Testis (tissue), 3 donors: ENCODE data around the gene CFAP65. TPM values are rescaled to one million over a fixed set of nuclear protein-coding genes. Genes with fewer than 3 reads are reported as not detected.

ENCODE experiments used
- DNase-seq: peaks from one replicate; pipeline ENCODE4 v3.0.0-alpha.2; 2019
- H3K27ac ChIP-seq, 2 donors: fragments of 200-600 bp; sonication (generic); one replicate each; pipeline ENCODE4 v1.5.1; 2019
- H3K27me3 ChIP-seq: fragments of 200-600 bp; sonication (generic); one replicate; pipeline ENCODE4 v1.5.1; 2019
- H3K36me3 ChIP-seq: fragments of 200-600 bp; sonication (generic); one replicate; pipeline ENCODE4 v1.5.1; 2017; ENCODE audit warnings: low read depth; ENCODE audit errors: missing control alignments
- H3K4me1 ChIP-seq: fragments of 200-600 bp; sonication (generic); one replicate; pipeline ENCODE4 v1.5.1; 2019
- H3K4me3 ChIP-seq, 2 donors: fragments of 200-600 bp; sonication (generic); one replicate each; pipeline ENCODE4 v1.5.1; 2017 to 2019
- H3K9me3 ChIP-seq: fragments of 200-600 bp; sonication (generic); one replicate; pipeline ENCODE4 v1.5.1; 2017
- CTCF ChIP-seq, 3 experiments: fragments of 450-650 bp in 2 of 3; fragments of 200-600 bp in 1 of 3; sonication (generic) in 1 of 3; IDR thresholded peaks; one replicate each; pipeline ENCODE4 v1.5.1; 2016 to 2019; ENCODE audit warnings: antibody characterized with exemption in 3 of 3, mild to moderate bottlenecking in 2 of 3, moderate library complexity in 1 of 3
- POLR2A ChIP-seq: fragments of 450-650 bp; IDR thresholded peaks from one replicate; pipeline ENCODE4 v1.6.1; 2017; ENCODE audit warnings: antibody characterized with exemption, mild to moderate bottlenecking, moderate library complexity
- WGBS, 2 donors: methylation state at CpG; one replicate each; pipeline ENCODE4 v1.1.5; 2018; 5-methylcytosine and 5-hydroxymethylcytosine counted together
- intact Hi-C: fragments of 100-400 bp; cut with DNase I; formaldehyde crosslinking; loops from one replicate; pipeline ENCODE4 v1.15.1; 2023; ENCODE audit warnings: low total_unique reads
- polyA plus RNA-seq: library from polyadenylated mRNA; stranded (reverse); fragments of 350-450 nt; fragmentation: Illumina TruSeq; extraction: RNeasy Lipid Tissue Mini Kit (QIAGEN cat#74804); gene quantifications from one replicate; pipeline ENCODE4 v1.2.3, GENCODE V29; 2014; ENCODE audit warnings: low read depth, low replicate concordance; ENCODE audit not compliant: insufficient read depth
- total RNA-seq, 2 donors: library from RNA; depleted of rRNA; stranded (reverse); fragments of >200 nt; gene quantifications; one replicate each; pipeline ENCODE4 v1.2.3, GENCODE V29; 2016

The CFAP65 gene
- total and polyA plus RNA-seq, 3 donors from 2014 or later: 15.5 to 42.9 (median 23.7) TPM

- no peak for TF ChIP-seq POLR2A
- TF ChIP-seq CTCF (IDR thresholded peaks at IDR 0.05): no peak
- intact Hi-C loops: no loop called here
- WGBS, 2 donors: 2 to 3% methylated on average over 16 to 37 of the region's 42 CpGs
- no peaks in the 10 kb centered on the region for H3K4me1 ChIP-seq
- no peaks in the 10 kb centered on the region for H3K9me3 ChIP-seq
- DNase-seq: peak; percentile 84
- H3K27me3 ChIP-seq: no peaks in the 10 kb centered on the region
- no peaks in the 10 kb centered on the region for H3K36me3 ChIP-seq
- H3K27ac ChIP-seq: no peak overlapping the region
- peak overlapping the region in 1 of 2 donors; percentile 35 for H3K4me3 ChIP-seq
These were observed 78.3 kb downstream of the CFAP65 start for GRCh38 chr2:218962859-218963492.

DNA sequence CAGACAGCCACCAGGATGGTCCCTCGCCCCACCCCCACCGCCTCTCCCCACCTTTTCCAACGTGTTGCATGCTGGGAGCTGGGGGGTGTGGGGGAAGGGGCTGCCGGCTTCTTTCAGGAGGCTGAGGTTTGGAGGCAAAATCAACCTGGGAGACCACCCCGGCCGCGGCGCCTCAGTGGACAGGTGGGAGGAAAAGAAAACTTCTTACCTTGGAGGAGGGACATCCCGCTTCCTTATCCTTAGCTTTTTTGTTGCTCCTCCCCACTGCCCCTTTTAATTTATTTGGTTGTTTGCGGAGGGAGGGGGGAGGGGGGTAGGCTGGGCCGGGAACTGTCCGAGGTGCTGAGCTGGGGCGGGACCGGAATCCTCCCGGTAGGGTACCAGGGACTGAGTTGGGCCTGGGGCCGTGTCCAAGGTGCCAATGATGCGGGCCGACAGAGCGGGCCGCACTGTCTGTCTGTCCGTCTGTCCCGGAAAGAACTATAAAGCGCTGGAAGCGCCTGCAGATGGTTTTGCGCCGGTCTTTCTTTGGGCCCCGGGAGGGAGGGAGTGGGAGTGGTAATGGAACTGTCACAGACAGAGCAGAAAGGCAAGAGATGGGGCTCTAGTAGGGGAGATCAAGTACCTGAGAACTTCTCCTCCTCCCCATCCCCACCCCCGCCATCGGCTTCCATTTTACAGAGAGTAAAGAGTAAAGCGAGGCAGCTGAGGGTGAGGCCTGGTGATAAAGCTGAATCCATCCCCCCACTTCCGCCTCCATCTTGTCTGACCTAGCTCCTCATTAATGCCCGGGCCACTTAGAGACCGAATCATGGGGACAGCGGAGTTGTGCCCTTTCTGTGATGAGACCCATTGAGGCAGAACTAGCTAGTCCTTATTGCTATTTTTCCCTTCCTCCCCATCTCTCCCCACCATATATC, 79.4 kb downstream of the CFAP65 start:
- WGBS, 2 donors: 7 to 10% methylated on average over 33 to 34 of the region's 34 CpGs
- intact Hi-C loops: no loop called here

DNA sequence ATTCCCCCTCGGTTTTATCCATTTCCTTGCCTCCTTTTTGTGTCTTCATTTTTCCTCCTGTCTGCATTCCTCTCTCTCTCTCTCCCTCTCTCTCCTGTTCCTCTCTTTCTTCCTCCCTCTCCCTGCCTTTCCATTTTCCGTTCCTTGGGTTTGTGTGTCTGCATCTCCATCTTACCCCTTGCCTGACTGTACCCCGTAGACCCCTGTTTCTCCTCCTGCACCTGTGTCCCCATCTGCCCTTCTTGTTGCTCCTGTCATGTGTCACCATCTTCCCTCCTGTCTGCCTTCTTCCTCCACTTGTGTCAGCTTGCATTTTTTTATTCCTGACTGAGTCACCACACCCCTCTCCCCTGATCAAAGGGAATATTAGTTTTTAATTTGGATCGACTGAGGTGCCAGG, 80.1 kb downstream of the CFAP65 start:
- Histone ChIP-seq H3K9me3 (no peaks in the 10 kb centered on the region), H3K4me3 (no peak overlapping the region), H3K27me3 (no peaks in the 10 kb centered on the region), H3K36me3 (no peaks in the 10 kb centered on the region), H3K4me1 (no peaks in the 10 kb centered on the region), H3K27ac (no peak overlapping the region)
- 5 to 7% methylated on average over 4 of the region's 4 CpGs for WGBS, 2 donors
- intact Hi-C loops: no loop called here
- TF ChIP-seq CTCF (IDR thresholded peaks at IDR 0.05): no peak
- no peak for TF ChIP-seq POLR2A
- DNase-seq: no peak

More for the DNA sequence above, 79.4 kb downstream of the CFAP65 start:
- Histone ChIP-seq H3K9me3 (no peaks in the 10 kb centered on the region), H3K27me3 (no peaks in the 10 kb centered on the region), H3K36me3 (no peaks in the 10 kb centered on the region), H3K27ac (no peak overlapping the region), H3K4me1 (no peaks in the 10 kb centered on the region), H3K4me3 (no peak overlapping the region)
- no peak for TF ChIP-seq POLR2A
- no peak for TF ChIP-seq CTCF (IDR thresholded peaks at IDR 0.05)
- DNase-seq: no peak

DNA sequence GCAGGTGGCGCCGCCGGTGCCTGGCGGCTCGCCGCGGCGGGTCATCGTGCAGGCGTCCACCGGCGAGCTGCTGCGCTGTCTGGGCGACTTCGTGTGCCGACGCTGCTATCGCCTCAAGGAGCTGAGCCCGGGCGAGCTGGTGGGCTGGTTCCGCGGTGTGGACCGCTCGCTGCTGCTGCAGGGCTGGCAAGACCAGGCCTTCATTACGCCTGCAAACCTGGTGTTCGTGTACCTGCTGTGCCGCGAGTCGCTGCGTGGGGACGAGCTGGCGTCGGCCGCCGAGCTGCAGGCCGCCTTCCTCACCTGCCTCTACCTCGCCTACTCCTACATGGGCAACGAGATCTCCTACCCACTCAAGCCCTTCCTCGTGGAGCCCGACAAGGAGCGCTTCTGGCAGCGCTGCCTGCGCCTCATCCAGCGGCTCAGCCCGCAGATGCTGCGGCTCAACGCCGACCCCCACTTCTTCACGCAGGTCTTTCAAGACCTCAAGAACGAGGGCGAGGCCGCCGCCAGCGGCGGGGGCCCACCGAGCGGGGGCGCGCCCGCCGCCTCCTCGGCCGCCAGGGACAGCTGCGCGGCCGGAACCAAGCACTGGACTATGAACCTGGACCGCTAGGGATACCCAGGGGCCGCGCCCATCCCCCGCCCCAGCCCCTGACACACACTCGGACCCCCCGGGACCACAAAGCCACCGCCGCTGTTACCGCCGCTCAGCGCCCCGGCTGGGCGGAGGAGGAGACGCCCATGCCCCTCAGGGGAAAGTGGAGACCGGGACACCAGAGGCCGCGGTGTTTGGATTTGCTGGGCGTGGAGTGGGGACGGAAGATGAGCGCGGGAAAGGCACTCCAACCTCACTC, 80.8 kb downstream of the CFAP65 start:
- TF ChIP-seq CTCF (IDR thresholded peaks at IDR 0.05) (no peak), POLR2A (no peak)
- Histone ChIP-seq H3K27ac (no peak overlapping the region), H3K9me3 (no peaks in the 10 kb centered on the region), H3K4me1 (no peaks in the 10 kb centered on the region), H3K4me3 (peak overlapping the region in 1 of 2 donors; percentile 52), H3K36me3 (no peaks in the 10 kb centered on the region), H3K27me3 (no peaks in the 10 kb centered on the region)
- intact Hi-C loops: no loop called here
- 1% methylated on average over 9 to 42 of the region's 87 CpGs for WGBS, 2 donors
- DNase-seq: no peak
